Calu3 (cell line): Measurements from ENCODE around the gene RHBDD2. TPM values are rescaled to one million over a fixed set of nuclear protein-coding genes. Genes with fewer than 3 reads are reported as not detected.
A peak's percentile ranks its signal among the peaks of the same experiment; 100 is the strongest.
"Not testable (repeated sequence)": the region's sequence is repeated elsewhere in the genome, so short reads cannot be mapped to it uniquely, and the experiment has no call there.

Experiments used
- BruUV-seq: library from RNA; stranded (reverse); fragments of 400-500 nt; replicated peaks from 2 replicates; lab custom pipeline; 2021; lab: Mats Ljungman, UMichigan
- CTCF ChIA-PET: fragments of 300-600 bp; sonication (Branson Sonifier 250); formaldehyde crosslinking; loops from one replicate; lab custom pipeline; 2022; ENCODE audit warnings: antibody characterized with exemption; lab: Charles Lee
- DNase-seq: peaks from one replicate; pipeline ENCODE4 v3.0.0; 2022
- H3K27ac Mint-ChIP-seq: one replicate; pipeline ENCODE4 v1.8.0; 2022; ENCODE audit warnings: mixed read lengths; ENCODE audit not compliant: unreplicated experiment
- H3K27me3 Mint-ChIP-seq: one replicate; pipeline ENCODE4 v1.8.0; 2022; ENCODE audit warnings: mixed read lengths; ENCODE audit not compliant: unreplicated experiment
- H3K36me3 Mint-ChIP-seq: one replicate; pipeline ENCODE4 v1.8.0; 2022; ENCODE audit warnings: mild to moderate bottlenecking, moderate library complexity, mixed read lengths; ENCODE audit not compliant: insufficient read depth, unreplicated experiment
- H3K4me1 Mint-ChIP-seq: one replicate; pipeline ENCODE4 v1.8.0; 2022; ENCODE audit warnings: mild to moderate bottlenecking, low read depth, mixed read lengths; ENCODE audit not compliant: unreplicated experiment
- H3K4me3 Mint-ChIP-seq: one replicate; pipeline ENCODE4 v1.8.0; 2022; ENCODE audit warnings: mild to moderate bottlenecking, low read depth, moderate library complexity, mixed read lengths; ENCODE audit not compliant: unreplicated experiment
- H3K9me3 Mint-ChIP-seq: one replicate; pipeline ENCODE4 v1.8.0; 2022; ENCODE audit warnings: low read depth, mixed read lengths; ENCODE audit not compliant: unreplicated experiment
- CTCF ChIP-seq: fragments of 200-600 bp; IDR thresholded peaks from one replicate; pipeline ENCODE4 v1.8.0; 2022; ENCODE audit warnings: antibody characterized with exemption; ENCODE audit not compliant: unreplicated experiment
- intact Hi-C: fragments of 100-400 bp; cut with micrococcal nuclease; formaldehyde crosslinking; loops from one replicate; pipeline ENCODE4 v1.10.0; 2022; ENCODE audit not compliant: unreplicated experiment
- total RNA-seq: library from RNA; stranded (reverse); gene quantifications from 2 replicates; pipeline ENCODE4 v1.2.3, GENCODE V29; 2022

RHBDD2 gene
- total RNA-seq, 1 experiment from 2014 or later = 35.3 TPM

- no peak overlapping the region for H3K4me3 Mint-ChIP-seq
- H3K4me1 Mint-ChIP-seq = no peaks in the 10 kb centered on the region
- BruUV-seq = no TSS peak
- no peaks in the 10 kb centered on the region for H3K36me3 Mint-ChIP-seq
- H3K27me3 Mint-ChIP-seq = peaks cover 14% of the 10 kb centered on the region
- no peak overlapping the region for H3K27ac Mint-ChIP-seq
- CTCF ChIA-PET = no interaction called here
- DNase-seq = peak; percentile 18
- TF ChIP-seq CTCF = no peak
- no peaks in the 10 kb centered on the region for H3K9me3 Mint-ChIP-seq
- intact Hi-C loops = no loop called here
Measured at GRCh38 chr7:75905785-75906604, 27.2 kb downstream of the RHBDD2 start.

- H3K27ac Mint-ChIP-seq = no peak overlapping the region
- intact Hi-C loops = no loop called here
- no peak overlapping the region for H3K4me3 Mint-ChIP-seq
- CTCF ChIA-PET = no interaction called here
- no peak for DNase-seq
- peaks cover 14% of the 10 kb centered on the region for H3K27me3 Mint-ChIP-seq
- TF ChIP-seq CTCF = no peak
- H3K4me1 Mint-ChIP-seq = no peaks in the 10 kb centered on the region
- BruUV-seq = no TSS peak
- H3K36me3 Mint-ChIP-seq = no peaks in the 10 kb centered on the region
- no peaks in the 10 kb centered on the region for H3K9me3 Mint-ChIP-seq
Measured at GRCh38 chr7:75906991-75907667, 28.3 kb downstream of the RHBDD2 start.

GRCh38 chr7:75907668-75908039, 28.8 kb downstream of the RHBDD2 start:
- H3K4me3 Mint-ChIP-seq, H3K36me3 Mint-ChIP-seq, CTCF ChIA-PET, H3K4me1 Mint-ChIP-seq, BruUV-seq, DNase-seq, intact Hi-C loops, H3K9me3 Mint-ChIP-seq, H3K27ac Mint-ChIP-seq: not testable (repeated sequence)
- peaks cover 14% of the 10 kb centered on the region for H3K27me3 Mint-ChIP-seq

DNA sequence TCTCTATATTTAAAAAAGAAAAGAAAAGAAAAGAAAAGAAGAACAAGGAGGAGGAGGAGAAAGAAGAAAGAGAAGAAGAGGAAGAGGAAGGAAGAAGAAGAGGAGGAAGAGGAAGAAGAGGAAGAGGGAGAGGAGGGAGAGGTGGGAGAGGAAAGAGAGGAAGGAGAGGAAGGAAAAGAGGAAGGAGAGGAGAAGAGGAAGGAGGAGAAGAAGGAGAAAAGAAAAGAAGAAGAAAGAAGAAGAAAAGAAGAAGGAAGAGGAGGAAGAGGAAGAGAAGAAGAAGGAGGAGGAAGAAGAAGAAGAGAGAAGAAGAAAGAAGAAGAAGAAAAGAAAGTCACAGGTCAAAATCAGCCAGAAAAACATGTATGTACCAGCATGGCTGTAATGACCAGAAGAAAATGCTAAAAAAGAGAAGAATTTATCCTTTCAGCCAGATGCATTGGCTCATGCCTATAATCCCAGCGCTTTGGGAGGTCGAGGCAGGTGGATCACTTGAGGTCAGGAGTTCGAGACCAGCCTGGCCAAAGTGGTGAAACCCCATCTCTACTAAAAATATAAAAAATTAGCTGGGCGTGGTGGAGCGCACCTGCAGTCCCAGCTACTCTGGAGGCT, 30.8 kb downstream of the RHBDD2 start:
- H3K27ac Mint-ChIP-seq = no peak overlapping the region
- peaks cover 5% of the 10 kb centered on the region for H3K36me3 Mint-ChIP-seq

GRCh38 chr7:75911186-75911585, 32.4 kb downstream of the RHBDD2 start:
- H3K4me3 Mint-ChIP-seq, H3K27ac Mint-ChIP-seq, BruUV-seq, CTCF ChIA-PET, intact Hi-C loops, H3K9me3 Mint-ChIP-seq, H3K4me1 Mint-ChIP-seq, DNase-seq: not testable (repeated sequence)
- Mint-ChIP-seq H3K27me3 (peaks cover 14% of the 10 kb centered on the region), H3K36me3 (peaks cover 19% of the 10 kb centered on the region)

More for the DNA sequence above, 30.8 kb downstream of the RHBDD2 start:
- no TSS peak for BruUV-seq
- H3K4me3 Mint-ChIP-seq = no peak overlapping the region
- no peak for DNase-seq
- H3K4me1 Mint-ChIP-seq = no peaks in the 10 kb centered on the region
- intact Hi-C loops = no loop called here
- H3K9me3 Mint-ChIP-seq = no peaks in the 10 kb centered on the region
- peaks cover 14% of the 10 kb centered on the region for H3K27me3 Mint-ChIP-seq
- TF ChIP-seq CTCF = no peak
- CTCF ChIA-PET = no interaction called here
